SK-N-SH (cell line): ENCODE results near the gene ALX3.

Experiments
- EP300 ChIP-seq, 2 experiments: IDR thresholded peaks; 2 replicates each; pipeline versions ENCODE4 v1.4.0 to v1.6.1; 2012; ENCODE audit warnings: borderline replicate concordance in 1 of 2, low read depth in 1 of 2, low read length in 1 of 2
- POLR2AphosphoS5 ChIP-seq: IDR thresholded peaks from 2 replicates; pipeline ENCODE4 v1.6.1; 2012; ENCODE audit warnings: low read depth, low read length
- TF ChIP-seq, protein P1 (sequence below): fragments of 200-600 bp; sonication (generic); IDR thresholded peaks from 2 replicates; pipeline ENCODE4 v1.6.1; 2017; ENCODE audit warnings: antibody characterized with exemption, mild to moderate bottlenecking, moderate library complexity

GRCh38 chr1:110085671-110086070 is 15.2 kb upstream of the ALX3 start:
- TF ChIP-seq, protein P1, sequence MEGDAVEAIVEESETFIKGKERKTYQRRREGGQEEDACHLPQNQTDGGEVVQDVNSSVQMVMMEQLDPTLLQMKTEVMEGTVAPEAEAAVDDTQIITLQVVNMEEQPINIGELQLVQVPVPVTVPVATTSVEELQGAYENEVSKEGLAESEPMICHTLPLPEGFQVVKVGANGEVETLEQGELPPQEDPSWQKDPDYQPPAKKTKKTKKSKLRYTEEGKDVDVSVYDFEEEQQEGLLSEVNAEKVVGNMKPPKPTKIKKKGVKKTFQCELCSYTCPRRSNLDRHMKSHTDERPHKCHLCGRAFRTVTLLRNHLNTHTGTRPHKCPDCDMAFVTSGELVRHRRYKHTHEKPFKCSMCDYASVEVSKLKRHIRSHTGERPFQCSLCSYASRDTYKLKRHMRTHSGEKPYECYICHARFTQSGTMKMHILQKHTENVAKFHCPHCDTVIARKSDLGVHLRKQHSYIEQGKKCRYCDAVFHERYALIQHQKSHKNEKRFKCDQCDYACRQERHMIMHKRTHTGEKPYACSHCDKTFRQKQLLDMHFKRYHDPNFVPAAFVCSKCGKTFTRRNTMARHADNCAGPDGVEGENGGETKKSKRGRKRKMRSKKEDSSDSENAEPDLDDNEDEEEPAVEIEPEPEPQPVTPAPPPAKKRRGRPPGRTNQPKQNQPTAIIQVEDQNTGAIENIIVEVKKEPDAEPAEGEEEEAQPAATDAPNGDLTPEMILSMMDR = no peak
- no peak for TF ChIP-seq POLR2AphosphoS5
- no peak for TF ChIP-seq EP300 (IDR thresholded peaks at IDR 0.05; ENCODE audit: borderline replicate concordance in 1 of 2, low read depth in 1 of 2, low read length in 1 of 2)
